Activated T-helper 1 cell treated with anti-CD3 and anti-CD28 coated beads, Interleukin-12 subunit alpha, Interleukin-12 subunit beta, Interleukin-2, Interleukin-4 antibody, amounts not matched to agents 30 ng/mL and 10 ng/mL and 1 ng/mL, durations not matched to agents 14 hours and 24 hours and 36 hours (primary cell): ENCODE data around the gene SULF2. TPM values are rescaled to one million over a fixed set of nuclear protein-coding genes. Genes with fewer than 3 reads are reported as not detected.
"Not testable (repeated sequence)": the region's sequence is repeated elsewhere in the genome, so short reads cannot be mapped to it uniquely, and the experiment has no call there.

ENCODE experiments used
- DNase-seq: peaks from one replicate; pipeline ENCODE4 v3.0.0; 2021; ENCODE audit warnings: low spot score
- H3K27ac Mint-ChIP-seq: one replicate; pipeline ENCODE4 v1.8.0; 2021; ENCODE audit warnings: mild to moderate bottlenecking, mixed read lengths
- H3K27me3 Mint-ChIP-seq: one replicate; pipeline ENCODE4 v1.8.0; 2022; ENCODE audit warnings: mild to moderate bottlenecking, moderate library complexity, mixed read lengths; ENCODE audit not compliant: insufficient read depth
- H3K36me3 Mint-ChIP-seq: one replicate; pipeline ENCODE4 v1.8.0; 2021; ENCODE audit warnings: low read depth, mixed read lengths
- H3K4me1 Mint-ChIP-seq: one replicate; pipeline ENCODE4 v1.8.0; 2021; ENCODE audit warnings: low read depth, mixed read lengths
- H3K4me3 Mint-ChIP-seq: one replicate; pipeline ENCODE4 v1.8.0; 2021; ENCODE audit warnings: mild to moderate bottlenecking, moderate library complexity, mixed read lengths
- H3K9me3 Mint-ChIP-seq: one replicate; pipeline ENCODE4 v1.8.0; 2021; ENCODE audit warnings: mixed read lengths
- intact Hi-C: fragments of 100-400 bp; cut with micrococcal nuclease; formaldehyde crosslinking; loops from one replicate; pipeline ENCODE4 v1.15.1; 2024
- total RNA-seq: library from RNA; stranded (reverse); gene quantifications from 2 replicates; pipeline ENCODE4 v1.2.3, GENCODE V29; 2022

Gene SULF2
- total RNA-seq, 1 donor from 2014 or later = 0.52 TPM

GRCh38 chr20:47815866-47816265 lies 30.6 kb upstream of the SULF2 start:
- Mint-ChIP-seq H3K9me3 (no peaks in the 10 kb centered on the region), H3K27ac (no peak overlapping the region)

GRCh38 chr20:47815416-47815806 lies 30.1 kb upstream of the SULF2 start:
- intact Hi-C loops = no loop called here
- peaks cover 21% of the 10 kb centered on the region for H3K27me3 Mint-ChIP-seq
- no peak for DNase-seq

More at GRCh38 chr20:47815866-47816265, 30.6 kb upstream of the SULF2 start:
- H3K36me3 Mint-ChIP-seq = no peaks in the 10 kb centered on the region
- intact Hi-C loops = no loop called here
- no peak for DNase-seq
- H3K4me1 Mint-ChIP-seq = no peaks in the 10 kb centered on the region
- H3K27me3 Mint-ChIP-seq = peaks cover 22% of the 10 kb centered on the region
- no peak overlapping the region for H3K4me3 Mint-ChIP-seq

GRCh38 chr20:47814632-47815415 lies 29.5 kb upstream of the SULF2 start:
- no peaks in the 10 kb centered on the region for H3K36me3 Mint-ChIP-seq
- no peak overlapping the region for H3K27ac Mint-ChIP-seq
- intact Hi-C loops = no loop called here

More at GRCh38 chr20:47815416-47815806, 30.1 kb upstream of the SULF2 start:
- no peaks in the 10 kb centered on the region for H3K4me1 Mint-ChIP-seq
- H3K36me3 Mint-ChIP-seq = no peaks in the 10 kb centered on the region
- no peak overlapping the region for H3K4me3 Mint-ChIP-seq
- H3K9me3 Mint-ChIP-seq = no peaks in the 10 kb centered on the region
- no peak overlapping the region for H3K27ac Mint-ChIP-seq

GRCh38 chr20:47810721-47811347 lies 25.6 kb upstream of the SULF2 start:
- intact Hi-C loops = no loop called here
- no peaks in the 10 kb centered on the region for H3K4me1 Mint-ChIP-seq
- no peaks in the 10 kb centered on the region for H3K9me3 Mint-ChIP-seq
- no peak overlapping the region for H3K4me3 Mint-ChIP-seq
- no peak for DNase-seq
- no peaks in the 10 kb centered on the region for H3K36me3 Mint-ChIP-seq
- H3K27ac Mint-ChIP-seq = no peak overlapping the region
- H3K27me3 Mint-ChIP-seq = peaks cover 17% of the 10 kb centered on the region

More at GRCh38 chr20:47814632-47815415, 29.5 kb upstream of the SULF2 start:
- no peak for DNase-seq
- H3K4me3 Mint-ChIP-seq = no peak overlapping the region
- peaks cover 20% of the 10 kb centered on the region for H3K27me3 Mint-ChIP-seq
- H3K9me3 Mint-ChIP-seq = no peaks in the 10 kb centered on the region
- no peaks in the 10 kb centered on the region for H3K4me1 Mint-ChIP-seq

- H3K4me3 Mint-ChIP-seq = no peak overlapping the region
- H3K4me1 Mint-ChIP-seq = no peaks in the 10 kb centered on the region
- intact Hi-C loops = no loop called here
- H3K27me3 Mint-ChIP-seq = peaks cover 17% of the 10 kb centered on the region
- DNase-seq = no peak
- no peak overlapping the region for H3K27ac Mint-ChIP-seq
- no peaks in the 10 kb centered on the region for H3K9me3 Mint-ChIP-seq
- no peaks in the 10 kb centered on the region for H3K36me3 Mint-ChIP-seq
Measured at GRCh38 chr20:47810116-47810677, 24.9 kb upstream of the SULF2 start.

GRCh38 chr20:47809161-47809960 lies 24.1 kb upstream of the SULF2 start:
- Mint-ChIP-seq H3K27me3 (peaks cover 17% of the 10 kb centered on the region), H3K36me3 (no peaks in the 10 kb centered on the region), H3K9me3 (no peaks in the 10 kb centered on the region), H3K4me3 (no peak overlapping the region), H3K27ac (no peak overlapping the region), H3K4me1 (no peaks in the 10 kb centered on the region)
- intact Hi-C loops = no loop called here
- DNase-seq = no peak

GRCh38 chr20:47805951-47806350 lies 20.7 kb upstream of the SULF2 start:
- intact Hi-C loops = no loop called here
- no peaks in the 10 kb centered on the region for H3K9me3 Mint-ChIP-seq
- H3K4me3 Mint-ChIP-seq = no peak overlapping the region
- H3K4me1 Mint-ChIP-seq = no peaks in the 10 kb centered on the region
- DNase-seq = no peak
- H3K36me3 Mint-ChIP-seq = no peaks in the 10 kb centered on the region
- no peak overlapping the region for H3K27ac Mint-ChIP-seq
- no peaks in the 10 kb centered on the region for H3K27me3 Mint-ChIP-seq

- intact Hi-C loops, H3K4me3 Mint-ChIP-seq, H3K36me3 Mint-ChIP-seq, H3K9me3 Mint-ChIP-seq, H3K27ac Mint-ChIP-seq, H3K27me3 Mint-ChIP-seq, H3K4me1 Mint-ChIP-seq, DNase-seq: not testable (repeated sequence)
Measured at GRCh38 chr20:47804972-47805371, 19.7 kb upstream of the SULF2 start.

GRCh38 chr20:47804224-47804825 lies 19.0 kb upstream of the SULF2 start:
- DNase-seq, H3K27me3 Mint-ChIP-seq, intact Hi-C loops, H3K9me3 Mint-ChIP-seq, H3K4me3 Mint-ChIP-seq, H3K36me3 Mint-ChIP-seq, H3K4me1 Mint-ChIP-seq, H3K27ac Mint-ChIP-seq: not testable (repeated sequence)

- Mint-ChIP-seq H3K4me1 (no peaks in the 10 kb centered on the region), H3K27me3 (no peaks in the 10 kb centered on the region), H3K4me3 (no peak overlapping the region), H3K9me3 (no peaks in the 10 kb centered on the region), H3K27ac (no peak overlapping the region), H3K36me3 (no peaks in the 10 kb centered on the region)
- DNase-seq = no peak
- intact Hi-C loops = no loop called here
Measured at GRCh38 chr20:47802975-47803374, 17.7 kb upstream of the SULF2 start.

- no peaks in the 10 kb centered on the region for H3K36me3 Mint-ChIP-seq
- no peaks in the 10 kb centered on the region for H3K4me1 Mint-ChIP-seq
- intact Hi-C loops = no loop called here
- H3K27ac Mint-ChIP-seq = no peak overlapping the region
- no peaks in the 10 kb centered on the region for H3K27me3 Mint-ChIP-seq
- H3K4me3 Mint-ChIP-seq = no peak overlapping the region
- no peaks in the 10 kb centered on the region for H3K9me3 Mint-ChIP-seq
- no peak for DNase-seq
Measured at GRCh38 chr20:47802226-47802920, 17.1 kb upstream of the SULF2 start.

GRCh38 chr20:47801759-47802158 lies 16.5 kb upstream of the SULF2 start:
- Mint-ChIP-seq H3K36me3 (no peaks in the 10 kb centered on the region), H3K27ac (no peak overlapping the region), H3K4me1 (no peaks in the 10 kb centered on the region), H3K4me3 (no peak overlapping the region), H3K9me3 (no peaks in the 10 kb centered on the region), H3K27me3 (no peaks in the 10 kb centered on the region)
- intact Hi-C loops = no loop called here
- DNase-seq = no peak
